ENCODE data around the gene THBS2. TPM values are rescaled to one million over a fixed set of nuclear protein-coding genes. Genes with fewer than 3 reads are reported as not detected.

Gene THBS2
- total and polyA plus RNA-seq, 10 of the 15 experiments (the other 5 are each of a cell fraction or from before 2014, with no cell fraction given): 0.07 to 0.10 TPM; not detected in 8

DNA sequence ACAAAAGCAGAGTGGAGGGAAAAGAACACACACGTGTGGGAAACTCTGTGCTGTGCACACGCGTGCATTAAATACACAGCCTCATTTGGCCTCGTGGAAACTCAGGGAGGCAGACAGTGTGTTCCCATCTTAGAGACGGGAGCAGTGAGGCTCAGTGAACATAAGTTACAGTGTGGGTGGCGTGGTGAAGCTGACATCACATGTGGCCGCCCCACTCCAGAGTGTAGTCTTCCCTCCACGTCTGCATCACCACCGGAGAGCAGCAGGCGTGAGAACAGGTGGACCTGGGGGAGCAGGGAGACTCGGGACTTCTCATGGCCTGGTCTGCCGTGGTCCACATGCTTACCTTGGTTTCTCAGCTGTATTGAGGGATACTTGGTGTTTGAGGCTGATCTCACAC lies 51.7 kb downstream of the THBS2 start:
- TF ChIP-seq RELA (IDR thresholded peaks at IDR 0.05; ENCODE audit: borderline replicate concordance, partially characterized antibody) (no peak), NFYB (IDR thresholded peaks at IDR 0.05; ENCODE audit: insufficient read depth, low read depth, low read length) (no peak)
- TF ChIP-seq, protein P1, sequence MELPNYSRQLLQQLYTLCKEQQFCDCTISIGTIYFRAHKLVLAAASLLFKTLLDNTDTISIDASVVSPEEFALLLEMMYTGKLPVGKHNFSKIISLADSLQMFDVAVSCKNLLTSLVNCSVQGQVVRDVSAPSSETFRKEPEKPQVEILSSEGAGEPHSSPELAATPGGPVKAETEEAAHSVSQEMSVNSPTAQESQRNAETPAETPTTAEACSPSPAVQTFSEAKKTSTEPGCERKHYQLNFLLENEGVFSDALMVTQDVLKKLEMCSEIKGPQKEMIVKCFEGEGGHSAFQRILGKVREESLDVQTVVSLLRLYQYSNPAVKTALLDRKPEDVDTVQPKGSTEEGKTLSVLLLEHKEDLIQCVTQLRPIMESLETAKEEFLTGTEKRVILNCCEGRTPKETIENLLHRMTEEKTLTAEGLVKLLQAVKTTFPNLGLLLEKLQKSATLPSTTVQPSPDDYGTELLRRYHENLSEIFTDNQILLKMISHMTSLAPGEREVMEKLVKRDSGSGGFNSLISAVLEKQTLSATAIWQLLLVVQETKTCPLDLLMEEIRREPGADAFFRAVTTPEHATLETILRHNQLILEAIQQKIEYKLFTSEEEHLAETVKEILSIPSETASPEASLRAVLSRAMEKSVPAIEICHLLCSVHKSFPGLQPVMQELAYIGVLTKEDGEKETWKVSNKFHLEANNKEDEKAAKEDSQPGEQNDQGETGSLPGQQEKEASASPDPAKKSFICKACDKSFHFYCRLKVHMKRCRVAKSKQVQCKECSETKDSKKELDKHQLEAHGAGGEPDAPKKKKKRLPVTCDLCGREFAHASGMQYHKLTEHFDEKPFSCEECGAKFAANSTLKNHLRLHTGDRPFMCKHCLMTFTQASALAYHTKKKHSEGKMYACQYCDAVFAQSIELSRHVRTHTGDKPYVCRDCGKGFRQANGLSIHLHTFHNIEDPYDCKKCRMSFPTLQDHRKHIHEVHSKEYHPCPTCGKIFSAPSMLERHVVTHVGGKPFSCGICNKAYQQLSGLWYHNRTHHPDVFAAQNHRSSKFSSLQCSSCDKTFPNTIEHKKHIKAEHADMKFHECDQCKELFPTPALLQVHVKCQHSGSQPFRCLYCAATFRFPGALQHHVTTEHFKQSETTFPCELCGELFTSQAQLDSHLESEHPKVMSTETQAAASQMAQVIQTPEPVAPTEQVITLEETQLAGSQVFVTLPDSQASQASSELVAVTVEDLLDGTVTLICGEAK (IDR thresholded peaks at IDR 0.05; ENCODE audit: borderline replicate concordance): no peak
- TF ChIP-seq, protein P2, sequence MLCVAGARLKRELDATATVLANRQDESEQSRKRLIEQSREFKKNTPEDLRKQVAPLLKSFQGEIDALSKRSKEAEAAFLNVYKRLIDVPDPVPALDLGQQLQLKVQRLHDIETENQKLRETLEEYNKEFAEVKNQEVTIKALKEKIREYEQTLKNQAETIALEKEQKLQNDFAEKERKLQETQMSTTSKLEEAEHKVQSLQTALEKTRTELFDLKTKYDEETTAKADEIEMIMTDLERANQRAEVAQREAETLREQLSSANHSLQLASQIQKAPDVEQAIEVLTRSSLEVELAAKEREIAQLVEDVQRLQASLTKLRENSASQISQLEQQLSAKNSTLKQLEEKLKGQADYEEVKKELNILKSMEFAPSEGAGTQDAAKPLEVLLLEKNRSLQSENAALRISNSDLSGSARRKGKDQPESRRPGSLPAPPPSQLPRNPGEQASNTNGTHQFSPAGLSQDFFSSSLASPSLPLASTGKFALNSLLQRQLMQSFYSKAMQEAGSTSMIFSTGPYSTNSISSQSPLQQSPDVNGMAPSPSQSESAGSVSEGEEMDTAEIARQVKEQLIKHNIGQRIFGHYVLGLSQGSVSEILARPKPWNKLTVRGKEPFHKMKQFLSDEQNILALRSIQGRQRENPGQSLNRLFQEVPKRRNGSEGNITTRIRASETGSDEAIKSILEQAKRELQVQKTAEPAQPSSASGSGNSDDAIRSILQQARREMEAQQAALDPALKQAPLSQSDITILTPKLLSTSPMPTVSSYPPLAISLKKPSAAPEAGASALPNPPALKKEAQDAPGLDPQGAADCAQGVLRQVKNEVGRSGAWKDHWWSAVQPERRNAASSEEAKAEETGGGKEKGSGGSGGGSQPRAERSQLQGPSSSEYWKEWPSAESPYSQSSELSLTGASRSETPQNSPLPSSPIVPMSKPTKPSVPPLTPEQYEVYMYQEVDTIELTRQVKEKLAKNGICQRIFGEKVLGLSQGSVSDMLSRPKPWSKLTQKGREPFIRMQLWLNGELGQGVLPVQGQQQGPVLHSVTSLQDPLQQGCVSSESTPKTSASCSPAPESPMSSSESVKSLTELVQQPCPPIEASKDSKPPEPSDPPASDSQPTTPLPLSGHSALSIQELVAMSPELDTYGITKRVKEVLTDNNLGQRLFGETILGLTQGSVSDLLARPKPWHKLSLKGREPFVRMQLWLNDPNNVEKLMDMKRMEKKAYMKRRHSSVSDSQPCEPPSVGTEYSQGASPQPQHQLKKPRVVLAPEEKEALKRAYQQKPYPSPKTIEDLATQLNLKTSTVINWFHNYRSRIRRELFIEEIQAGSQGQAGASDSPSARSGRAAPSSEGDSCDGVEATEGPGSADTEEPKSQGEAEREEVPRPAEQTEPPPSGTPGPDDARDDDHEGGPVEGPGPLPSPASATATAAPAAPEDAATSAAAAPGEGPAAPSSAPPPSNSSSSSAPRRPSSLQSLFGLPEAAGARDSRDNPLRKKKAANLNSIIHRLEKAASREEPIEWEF (IDR thresholded peaks at IDR 0.05; ENCODE audit: insufficient replicate concordance, low read depth, low read length): no peak
- 39% methylated on average over 12 of the region's 12 CpGs for WGBS (ENCODE audit: insufficient coverage, insufficient replicate concordance, low lambda C conversion rate, missing lambda C conversion rate)
- H3K4me2 ChIP-seq (ENCODE audit: control insufficient read depth, insufficient read depth): no peak overlapping the region
- no peaks in the 10 kb centered on the region for H3K79me2 ChIP-seq (ENCODE audit: control insufficient read depth, insufficient read depth, low read length)
- no peak overlapping the region for H2AFZ ChIP-seq (ENCODE audit: control insufficient read depth, low read depth, low read length)
- H3K9me3 ChIP-seq (replicated peaks; ENCODE audit: control insufficient read depth, insufficient read depth, low read length): no peaks in the 10 kb centered on the region
- ChIA-PET POLR2A (no interaction called here), SMC1A (ENCODE audit: uncharacterized antibody, unreplicated experiment) (no interaction called here), RAD21 (ENCODE audit: unreplicated experiment) (no interaction called here), CTCF (no interaction called here)
- no TSS peak for BruUV-seq (replicated peaks)
- ATAC-seq: no peak
- no peak for FAIRE-seq
- no peaks in the 10 kb centered on the region for H3K4me1 ChIP-seq (ENCODE audit: control insufficient read depth, insufficient read depth, low read length)
- H3K4me3 ChIP-seq: no peak overlapping the region
- H3K36me3 ChIP-seq (ENCODE audit: control insufficient read depth in 2 of 2, insufficient read depth in 2 of 2, low read length in 1 of 2): no peaks in the 10 kb centered on the region
- DNase-seq (ENCODE audit: low read depth, low spot score): no peak
- intact Hi-C loops (cut with micrococcal nuclease; ENCODE audit: unreplicated experiment): no loop called here
- H3K27ac ChIP-seq (ENCODE audit: control insufficient read depth, insufficient read depth): no peak overlapping the region
- no peaks in the 10 kb centered on the region for H3K27me3 ChIP-seq (replicated peaks in 1 of 2; ENCODE audit: control insufficient read depth in 2 of 2, insufficient read depth in 2 of 2, low read length in 1 of 2)
- H3K9ac ChIP-seq (ENCODE audit: control insufficient read depth, insufficient read depth, low read length): no peak overlapping the region
- in situ Hi-C loops (cut with MboI): no loop called here
- H4K20me1 ChIP-seq (ENCODE audit: control insufficient read depth, insufficient read depth): no peaks in the 10 kb centered on the region

Data from GM12878 (cell line).